HepG2 (cell line): Measurements from ENCODE around the gene WDR83. TPM values are rescaled to one million over a fixed set of nuclear protein-coding genes. Genes with fewer than 3 reads are reported as not detected.

Source experiments
- ARNT2 ChIP-seq: sonication (generic); formaldehyde crosslinking; IDR thresholded peaks from 2 replicates; pipeline ENCODE4 v1.8.0; 2022; ENCODE audit warnings: mild to moderate bottlenecking, low read depth, missing genetic modification reagents, moderate library complexity
- FOXO1 ChIP-seq: sonication (generic); formaldehyde crosslinking; IDR thresholded peaks from 2 replicates; pipeline ENCODE4 v1.4.0; 2020; ENCODE audit warnings: missing genetic modification reagents
- GABPA ChIP-seq, 2 experiments: IDR thresholded peaks; 2 replicates each; pipeline ENCODE4 v1.6.1; 2011 to 2016; ENCODE audit warnings: low read depth in 2 of 2, low read length in 1 of 2, missing biosample characterization in 1 of 2, missing genetic modification characterization in 1 of 2
- KDM2A ChIP-seq: sonication (generic); formaldehyde crosslinking; IDR thresholded peaks from 2 replicates; pipeline ENCODE4 v1.4.0; 2020; ENCODE audit warnings: low read depth, missing genetic modification reagents, borderline replicate concordance
- KDM4B ChIP-seq: sonication (generic); formaldehyde crosslinking; IDR thresholded peaks from 2 replicates; pipeline ENCODE4 v1.4.0; 2020; ENCODE audit warnings: missing genetic modification reagents
- KDM5A ChIP-seq: fragments of 200-600 bp; sonication (generic); IDR thresholded peaks from 2 replicates; pipeline ENCODE4 v1.7.0; 2018; ENCODE audit warnings: antibody characterized with exemption, mild to moderate bottlenecking, low read length, borderline replicate concordance
- KLF6 ChIP-seq: IDR thresholded peaks from 2 replicates; pipeline ENCODE4 v1.8.0; 2016; ENCODE audit warnings: missing biosample characterization, missing genetic modification reagents
- NR3C1 ChIP-seq: sonication (generic); formaldehyde crosslinking; IDR thresholded peaks from 2 replicates; pipeline ENCODE4 v1.4.0; 2020; ENCODE audit warnings: missing genetic modification reagents
- PAWR ChIP-seq: sonication (generic); formaldehyde crosslinking; IDR thresholded peaks from 2 replicates; pipeline ENCODE4 v1.4.0; 2020; ENCODE audit warnings: missing genetic modification reagents, mild to moderate bottlenecking, borderline replicate concordance
- PHF5A ChIP-seq: IDR thresholded peaks from one replicate; pipeline ENCODE4 v1.6.1; 2018; ENCODE audit warnings: low read depth, missing genetic modification reagents; ENCODE audit not compliant: unreplicated experiment
- SPEN ChIP-seq: sonication (generic); formaldehyde crosslinking; IDR thresholded peaks from 2 replicates; pipeline ENCODE4 v1.5.1; 2020; ENCODE audit warnings: low read depth, mild to moderate bottlenecking, missing genetic modification reagents
- THAP11 ChIP-seq: IDR thresholded peaks from 2 replicates; pipeline ENCODE4 v1.6.1; 2016; ENCODE audit warnings: missing biosample characterization, missing genetic modification reagents
- ZEB1 ChIP-seq: IDR thresholded peaks from 2 replicates; pipeline ENCODE4 v1.6.1; 2012; ENCODE audit warnings: mild to moderate bottlenecking, low read depth, inconsistent platforms; ENCODE audit not compliant: insufficient replicate concordance
- ZNF224 ChIP-seq: sonication (generic); formaldehyde crosslinking; IDR thresholded peaks from 2 replicates; pipeline ENCODE4 v1.5.0; 2020; ENCODE audit warnings: mild to moderate bottlenecking, missing genetic modification reagents
- ZNF232 ChIP-seq: sonication (generic); formaldehyde crosslinking; IDR thresholded peaks from 2 replicates; pipeline ENCODE4 v1.4.0; 2020; ENCODE audit warnings: missing genetic modification reagents, borderline replicate concordance
- ZNF33A ChIP-seq: sonication (generic); formaldehyde crosslinking; IDR thresholded peaks from 2 replicates; pipeline ENCODE4 v1.5.1; 2020; ENCODE audit warnings: missing genetic modification reagents, mild to moderate bottlenecking, moderate library complexity, borderline replicate concordance
- ZSCAN21 ChIP-seq: sonication (generic); formaldehyde crosslinking; IDR thresholded peaks from 2 replicates; pipeline ENCODE4 v1.8.0; 2022; ENCODE audit warnings: mild to moderate bottlenecking, missing genetic modification reagents, moderate library complexity, borderline replicate concordance
- polyA plus RNA-seq, 8 experiments: library from polyadenylated mRNA; depleted of rRNA in 3 of 8; stranded (reverse) in 7 of 8; unstranded in 1 of 8; fragments of >200 nt; fragmentation: Illumina TruSeq in 4 of 8; extraction: Trizol in 4 of 8; gene quantifications; 2 replicates each; pipeline versions ENCODE4 v1.2.1 to v1.2.3, GENCODE V29; 2011 to 2016; ENCODE audit warnings: low read depth in 4 of 8, missing spikeins in 1 of 8, mixed read lengths in 1 of 8; ENCODE audit not compliant: insufficient read depth in 1 of 8
- total RNA-seq, 5 experiments: library from RNA; depleted of rRNA; stranded (reverse); fragments of >200 nt; fragmentation: Illumina TruSeq; extraction: Trizol; gene quantifications; 2 replicates each; pipeline ENCODE4 v1.2.3, GENCODE V29; 2016; ENCODE audit warnings: low read depth in 1 of 5
- TF ChIP-seq, protein P1 (sequence below): sonication (generic); formaldehyde crosslinking; IDR thresholded peaks from 2 replicates; pipeline ENCODE4 v1.4.0; 2020; ENCODE audit warnings: missing genetic modification reagents
- TF ChIP-seq, protein P2 (sequence below): IDR thresholded peaks from 2 replicates; pipeline ENCODE4 v1.6.1; 2016; ENCODE audit warnings: control low read depth
- TF ChIP-seq, protein P3 (sequence below): sonication (generic); formaldehyde crosslinking; IDR thresholded peaks from 2 replicates; pipeline ENCODE4 v1.5.1; 2020; ENCODE audit warnings: mild to moderate bottlenecking, missing genetic modification reagents, moderate library complexity
- TF ChIP-seq, protein P4 (sequence below): sonication (generic); formaldehyde crosslinking; IDR thresholded peaks from 2 replicates; pipeline ENCODE4 v1.4.0; 2020; ENCODE audit warnings: missing genetic modification reagents

Gene WDR83
- total and polyA plus RNA-seq, 2 of the 13 experiments (the other 11 are each of a cell fraction or from before 2014, with no cell fraction given): 4.5 to 10.7 TPM

- no peak for TF ChIP-seq ZNF33A (CRISPR knock-in tag)
- TF ChIP-seq NR3C1 (CRISPR knock-in tag): no peak
- TF ChIP-seq ZEB1: no peak
- peak; percentile 56; the same call in 1 of the 2 replicates for TF ChIP-seq KLF6 (CRISPR knock-in tag)
- TF ChIP-seq THAP11 (CRISPR knock-in tag): peak; percentile 94
- peak; percentile 100 for TF ChIP-seq KDM5A
- TF ChIP-seq FOXO1 (CRISPR knock-in tag): no peak; the same call in 1 of the 2 replicates
- TF ChIP-seq, protein P1, sequence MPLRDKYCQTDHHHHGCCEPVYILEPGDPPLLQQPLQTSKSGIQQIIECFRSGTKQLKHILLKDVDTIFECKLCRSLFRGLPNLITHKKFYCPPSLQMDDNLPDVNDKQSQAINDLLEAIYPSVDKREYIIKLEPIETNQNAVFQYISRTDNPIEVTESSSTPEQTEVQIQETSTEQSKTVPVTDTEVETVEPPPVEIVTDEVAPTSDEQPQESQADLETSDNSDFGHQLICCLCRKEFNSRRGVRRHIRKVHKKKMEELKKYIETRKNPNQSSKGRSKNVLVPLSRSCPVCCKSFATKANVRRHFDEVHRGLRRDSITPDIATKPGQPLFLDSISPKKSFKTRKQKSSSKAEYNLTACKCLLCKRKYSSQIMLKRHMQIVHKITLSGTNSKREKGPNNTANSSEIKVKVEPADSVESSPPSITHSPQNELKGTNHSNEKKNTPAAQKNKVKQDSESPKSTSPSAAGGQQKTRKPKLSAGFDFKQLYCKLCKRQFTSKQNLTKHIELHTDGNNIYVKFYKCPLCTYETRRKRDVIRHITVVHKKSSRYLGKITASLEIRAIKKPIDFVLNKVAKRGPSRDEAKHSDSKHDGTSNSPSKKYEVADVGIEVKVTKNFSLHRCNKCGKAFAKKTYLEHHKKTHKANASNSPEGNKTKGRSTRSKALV (CRISPR knock-in tag): 0 out of 2 replicates have a peak, but pooled peaks have one; percentile 35
- TF ChIP-seq, protein P2, sequence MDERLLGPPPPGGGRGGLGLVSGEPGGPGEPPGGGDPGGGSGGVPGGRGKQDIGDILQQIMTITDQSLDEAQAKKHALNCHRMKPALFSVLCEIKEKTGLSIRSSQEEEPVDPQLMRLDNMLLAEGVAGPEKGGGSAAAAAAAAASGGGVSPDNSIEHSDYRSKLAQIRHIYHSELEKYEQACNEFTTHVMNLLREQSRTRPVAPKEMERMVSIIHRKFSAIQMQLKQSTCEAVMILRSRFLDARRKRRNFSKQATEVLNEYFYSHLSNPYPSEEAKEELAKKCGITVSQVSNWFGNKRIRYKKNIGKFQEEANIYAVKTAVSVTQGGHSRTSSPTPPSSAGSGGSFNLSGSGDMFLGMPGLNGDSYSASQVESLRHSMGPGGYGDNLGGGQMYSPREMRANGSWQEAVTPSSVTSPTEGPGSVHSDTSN (CRISPR knock-in tag): no peak
- TF ChIP-seq, protein P3, sequence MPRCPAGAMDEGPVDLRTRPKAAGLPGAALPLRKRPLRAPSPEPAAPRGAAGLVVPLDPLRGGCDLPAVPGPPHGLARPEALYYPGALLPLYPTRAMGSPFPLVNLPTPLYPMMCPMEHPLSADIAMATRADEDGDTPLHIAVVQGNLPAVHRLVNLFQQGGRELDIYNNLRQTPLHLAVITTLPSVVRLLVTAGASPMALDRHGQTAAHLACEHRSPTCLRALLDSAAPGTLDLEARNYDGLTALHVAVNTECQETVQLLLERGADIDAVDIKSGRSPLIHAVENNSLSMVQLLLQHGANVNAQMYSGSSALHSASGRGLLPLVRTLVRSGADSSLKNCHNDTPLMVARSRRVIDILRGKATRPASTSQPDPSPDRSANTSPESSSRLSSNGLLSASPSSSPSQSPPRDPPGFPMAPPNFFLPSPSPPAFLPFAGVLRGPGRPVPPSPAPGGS (CRISPR knock-in tag): peak; percentile 50; the same call in 1 of the 2 replicates
- no peak for TF ChIP-seq ZNF232 (CRISPR knock-in tag)
- TF ChIP-seq ARNT2 (CRISPR knock-in tag): peak; percentile 57; the same call in 1 of the 2 replicates
- peak; percentile 94 for TF ChIP-seq GABPA (IDR thresholded peaks at IDR 0.05; ENCODE audit: low read depth, low read length)
- TF ChIP-seq GABPA (CRISPR knock-in tag; IDR thresholded peaks at IDR 0.05; ENCODE audit: low read depth): peak; percentile 98
- 0 out of 2 replicates have a peak, but pooled peaks have one; percentile 57 for TF ChIP-seq ZNF224 (CRISPR knock-in tag)
- TF ChIP-seq KDM2A (CRISPR knock-in tag): peak; percentile 94
- TF ChIP-seq PHF5A: peak; percentile 31
- TF ChIP-seq PAWR (CRISPR knock-in tag): no peak
- TF ChIP-seq, protein P4, sequence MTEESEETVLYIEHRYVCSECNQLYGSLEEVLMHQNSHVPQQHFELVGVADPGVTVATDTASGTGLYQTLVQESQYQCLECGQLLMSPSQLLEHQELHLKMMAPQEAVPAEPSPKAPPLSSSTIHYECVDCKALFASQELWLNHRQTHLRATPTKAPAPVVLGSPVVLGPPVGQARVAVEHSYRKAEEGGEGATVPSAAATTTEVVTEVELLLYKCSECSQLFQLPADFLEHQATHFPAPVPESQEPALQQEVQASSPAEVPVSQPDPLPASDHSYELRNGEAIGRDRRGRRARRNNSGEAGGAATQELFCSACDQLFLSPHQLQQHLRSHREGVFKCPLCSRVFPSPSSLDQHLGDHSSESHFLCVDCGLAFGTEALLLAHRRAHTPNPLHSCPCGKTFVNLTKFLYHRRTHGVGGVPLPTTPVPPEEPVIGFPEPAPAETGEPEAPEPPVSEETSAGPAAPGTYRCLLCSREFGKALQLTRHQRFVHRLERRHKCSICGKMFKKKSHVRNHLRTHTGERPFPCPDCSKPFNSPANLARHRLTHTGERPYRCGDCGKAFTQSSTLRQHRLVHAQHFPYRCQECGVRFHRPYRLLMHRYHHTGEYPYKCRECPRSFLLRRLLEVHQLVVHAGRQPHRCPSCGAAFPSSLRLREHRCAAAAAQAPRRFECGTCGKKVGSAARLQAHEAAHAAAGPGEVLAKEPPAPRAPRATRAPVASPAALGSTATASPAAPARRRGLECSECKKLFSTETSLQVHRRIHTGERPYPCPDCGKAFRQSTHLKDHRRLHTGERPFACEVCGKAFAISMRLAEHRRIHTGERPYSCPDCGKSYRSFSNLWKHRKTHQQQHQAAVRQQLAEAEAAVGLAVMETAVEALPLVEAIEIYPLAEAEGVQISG (CRISPR knock-in tag): peak; percentile 88
- TF ChIP-seq ZSCAN21 (CRISPR knock-in tag): peak; percentile 36; the same call in 1 of the 2 replicates
- peak; percentile 85 for TF ChIP-seq SPEN (CRISPR knock-in tag)
- peak; percentile 21; the same call in 1 of the 2 replicates for TF ChIP-seq KDM4B (CRISPR knock-in tag)
Measured at GRCh38 chr19:12669270-12670158, 2.9 kb downstream of the WDR83 start (continued).
